B cell (primary cell): ENCODE measurements around the gene ATP9B.

Source experiments
- EZH2 ChIP-seq: IDR thresholded peaks from 2 replicates; pipeline ENCODE4 v1.6.1; 2012; ENCODE audit warnings: borderline replicate concordance, low read depth, mild to moderate bottlenecking, moderate library complexity, low read length; ENCODE audit not compliant: insufficient read depth, poor library complexity, severe bottlenecking
- TF ChIP-seq, protein P1 (sequence below): fragments of 200-600 bp; IDR thresholded peaks from one replicate; pipeline ENCODE4 v1.8.0; 2022; ENCODE audit warnings: antibody characterized with exemption, mild to moderate bottlenecking

- TF ChIP-seq, protein P1, sequence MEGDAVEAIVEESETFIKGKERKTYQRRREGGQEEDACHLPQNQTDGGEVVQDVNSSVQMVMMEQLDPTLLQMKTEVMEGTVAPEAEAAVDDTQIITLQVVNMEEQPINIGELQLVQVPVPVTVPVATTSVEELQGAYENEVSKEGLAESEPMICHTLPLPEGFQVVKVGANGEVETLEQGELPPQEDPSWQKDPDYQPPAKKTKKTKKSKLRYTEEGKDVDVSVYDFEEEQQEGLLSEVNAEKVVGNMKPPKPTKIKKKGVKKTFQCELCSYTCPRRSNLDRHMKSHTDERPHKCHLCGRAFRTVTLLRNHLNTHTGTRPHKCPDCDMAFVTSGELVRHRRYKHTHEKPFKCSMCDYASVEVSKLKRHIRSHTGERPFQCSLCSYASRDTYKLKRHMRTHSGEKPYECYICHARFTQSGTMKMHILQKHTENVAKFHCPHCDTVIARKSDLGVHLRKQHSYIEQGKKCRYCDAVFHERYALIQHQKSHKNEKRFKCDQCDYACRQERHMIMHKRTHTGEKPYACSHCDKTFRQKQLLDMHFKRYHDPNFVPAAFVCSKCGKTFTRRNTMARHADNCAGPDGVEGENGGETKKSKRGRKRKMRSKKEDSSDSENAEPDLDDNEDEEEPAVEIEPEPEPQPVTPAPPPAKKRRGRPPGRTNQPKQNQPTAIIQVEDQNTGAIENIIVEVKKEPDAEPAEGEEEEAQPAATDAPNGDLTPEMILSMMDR, result no peak
- TF ChIP-seq EZH2, result no peak
Measured at GRCh38 chr18:79283929-79284328, 214.7 kb downstream of the ATP9B start.
